ENCODE data around the gene ZNF213.
"Not testable (repeated sequence)": the region's sequence is repeated elsewhere in the genome, so short reads cannot be mapped to it uniquely, and the experiment has no call there.

Gene ZNF213

DNA sequence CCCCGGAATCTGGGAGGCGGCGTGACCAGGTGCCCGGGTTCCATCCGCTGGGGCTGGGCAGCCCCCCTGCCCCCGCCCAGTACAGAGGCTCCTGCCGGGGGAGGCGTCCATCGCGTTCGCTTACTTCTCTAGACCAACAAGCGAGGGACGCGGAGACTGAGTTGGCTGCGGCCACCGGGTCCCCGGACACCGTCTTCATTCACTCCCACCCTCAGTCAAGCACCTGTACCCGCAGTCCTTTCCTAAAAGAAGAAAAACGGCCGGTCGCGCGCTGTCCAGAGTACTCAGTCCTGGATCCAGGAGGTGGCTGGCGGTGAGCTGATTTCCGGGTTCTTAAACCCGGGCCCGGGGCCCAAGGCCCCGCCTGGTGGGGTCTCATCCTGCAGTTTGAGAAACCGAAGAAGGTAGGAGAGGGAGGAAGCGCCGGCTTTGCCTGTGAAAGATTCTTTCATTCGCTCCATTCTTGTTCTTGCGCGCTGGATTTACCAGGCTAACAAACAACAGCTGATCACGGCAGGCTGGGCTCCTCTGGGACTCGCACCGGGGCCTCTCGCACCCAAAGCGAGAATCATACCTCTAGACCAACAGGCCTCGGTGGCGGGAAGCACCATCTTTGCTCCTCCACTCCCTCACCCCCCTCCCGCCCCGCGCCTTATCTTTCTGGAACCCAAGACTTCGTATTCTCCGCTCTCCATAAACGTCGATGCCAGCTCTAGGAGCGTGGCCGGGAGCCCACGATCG, 35.8 kb downstream of the ZNF213 start:
- DNase-seq (ENCODE audit: low read depth), result no peak

DNA sequence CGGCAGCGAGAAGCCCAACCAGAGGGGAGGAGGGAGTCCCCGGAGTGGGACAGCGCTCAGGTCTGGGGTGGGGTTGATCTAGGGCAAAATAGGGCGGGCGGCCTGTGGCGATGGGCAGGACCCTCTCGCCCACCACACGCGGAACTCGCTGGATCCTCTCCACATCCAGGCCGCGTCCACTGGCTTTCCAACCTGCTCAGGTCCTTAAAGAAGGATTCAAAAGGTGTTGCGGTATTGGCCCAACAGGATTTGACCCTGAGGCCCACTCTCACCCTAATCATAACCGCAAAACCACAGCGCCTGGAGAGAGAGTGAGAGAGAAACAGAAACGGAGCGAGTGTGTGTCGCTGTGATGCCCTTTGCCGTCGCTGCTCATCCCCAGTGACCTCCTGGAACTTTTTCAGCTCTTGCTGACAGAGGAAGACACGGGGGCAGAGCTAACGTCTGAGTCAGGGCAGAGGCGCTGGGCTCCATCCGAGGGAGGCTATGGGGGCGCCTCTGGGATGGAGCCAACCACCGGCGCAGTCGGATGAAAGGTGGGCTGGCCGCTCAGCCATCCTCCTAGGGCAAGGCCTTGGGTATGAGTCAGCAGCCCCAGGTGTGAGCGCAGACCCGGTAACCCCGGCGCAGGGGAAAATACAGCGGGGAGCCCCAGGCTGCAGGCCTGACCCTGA, 36.5 kb downstream of the ZNF213 start:
- DNase-seq (ENCODE audit: low read depth), result peak; percentile 47

- DNase-seq (ENCODE audit: low read depth), result no peak
Measured at GRCh38 chr16:3171855-3172593, 37.2 kb downstream of the ZNF213 start.

DNA sequence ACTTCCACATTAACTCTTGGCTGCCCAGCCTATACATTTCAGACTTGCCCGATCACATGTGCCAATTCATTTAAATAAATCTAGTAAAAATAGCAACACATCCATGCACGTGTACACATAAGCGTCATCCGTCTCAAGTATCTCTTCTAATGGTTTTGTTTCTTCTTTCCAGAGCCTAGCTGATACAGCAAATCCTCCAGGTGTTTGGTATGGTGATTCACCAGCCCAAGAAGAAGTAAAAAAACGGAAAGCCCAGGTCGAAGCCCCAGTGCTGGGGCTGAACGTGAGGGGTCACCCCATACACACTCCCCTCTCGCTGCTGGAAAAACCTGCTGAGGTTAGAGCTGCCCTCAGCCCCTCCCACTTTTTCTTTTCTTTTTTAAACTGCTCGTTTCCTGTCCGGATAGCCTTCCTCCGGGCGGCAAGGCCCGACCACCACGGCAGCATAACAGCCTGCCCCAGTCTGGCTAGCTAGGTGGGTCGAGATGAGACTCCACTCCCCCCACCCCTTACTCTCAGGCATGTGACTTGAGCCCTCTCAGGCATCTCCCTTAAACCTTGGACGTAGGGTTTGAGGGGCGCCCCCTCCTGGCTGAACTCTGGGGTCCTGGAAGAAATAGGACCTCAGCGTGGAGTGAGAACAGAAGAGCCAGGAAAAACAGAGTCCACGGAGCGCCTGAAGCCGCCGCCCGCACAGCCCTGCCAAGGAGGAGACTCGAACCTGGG, 39.2 kb downstream of the ZNF213 start:
- DNase-seq (ENCODE audit: low read depth), result no peak

- no peak for DNase-seq (ENCODE audit: low read depth)
Measured at GRCh38 chr16:3174618-3175148, 39.9 kb downstream of the ZNF213 start.

DNA sequence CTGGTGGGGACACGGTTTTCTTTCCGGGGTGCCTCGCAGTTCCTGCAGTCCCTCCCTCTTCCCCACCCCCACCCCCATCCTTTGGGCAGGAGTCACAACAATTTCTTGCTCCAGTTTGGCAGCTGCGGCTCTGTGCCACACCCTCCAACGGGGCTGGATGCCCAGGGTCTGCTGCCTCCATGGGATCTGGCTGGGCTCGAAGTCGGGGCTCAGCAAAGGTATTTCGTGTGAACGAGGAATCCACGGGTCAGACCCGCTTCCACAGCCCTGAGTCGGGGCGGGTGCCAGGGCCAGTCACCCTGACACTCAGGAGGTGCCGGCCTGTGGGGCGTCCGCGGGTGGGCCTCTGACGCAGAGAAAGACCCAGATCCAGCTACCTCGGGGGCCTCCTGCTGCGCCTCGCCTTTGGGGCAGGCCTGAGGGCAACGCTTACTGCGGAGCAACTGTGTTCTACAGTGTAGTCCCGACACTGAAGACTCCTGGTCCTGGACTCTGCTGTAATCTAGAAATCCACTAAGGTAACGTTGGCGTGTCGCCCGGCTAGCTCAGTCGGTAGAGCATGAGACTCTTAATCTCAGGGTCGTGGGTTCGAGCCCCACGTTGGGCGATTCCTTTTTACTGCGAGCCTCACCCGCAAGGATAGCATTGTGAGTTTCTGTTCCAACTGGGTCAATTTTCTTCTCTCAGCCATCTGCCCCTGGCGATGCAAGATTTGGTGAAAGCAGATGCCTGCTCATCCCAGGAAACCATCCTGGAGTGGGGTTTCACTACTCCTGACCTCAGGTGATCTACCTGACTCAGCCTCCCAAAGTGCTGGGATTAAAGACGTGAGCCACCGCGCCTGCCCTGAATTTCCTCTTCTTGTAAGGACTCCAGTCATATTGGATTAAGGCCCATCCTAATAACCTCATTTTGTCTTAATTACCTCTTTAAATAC, 40.6 kb downstream of the ZNF213 start:
- DNase-seq (ENCODE audit: low read depth), result no peak

DNA sequence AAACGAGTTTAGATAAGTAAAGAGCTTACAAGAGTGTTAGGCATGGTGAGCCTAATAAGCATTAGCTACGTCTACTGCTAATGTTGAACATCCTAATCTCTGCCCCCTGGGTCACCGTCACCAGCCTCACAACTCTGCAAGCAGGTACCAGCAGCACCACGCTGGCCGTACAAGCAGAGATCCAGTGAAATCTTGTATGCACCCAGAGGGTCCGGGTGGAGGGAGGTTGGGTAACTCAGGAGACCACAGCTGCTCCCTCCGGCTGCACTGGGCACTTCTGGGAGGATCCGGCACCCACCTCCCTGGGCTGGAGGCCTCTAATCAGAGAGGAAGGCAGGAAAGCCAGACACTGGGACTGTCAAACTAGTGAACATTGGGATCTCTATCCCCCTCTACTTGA, 44.8 kb downstream of the ZNF213 start:
- no peak for DNase-seq (ENCODE audit: low read depth)

DNA sequence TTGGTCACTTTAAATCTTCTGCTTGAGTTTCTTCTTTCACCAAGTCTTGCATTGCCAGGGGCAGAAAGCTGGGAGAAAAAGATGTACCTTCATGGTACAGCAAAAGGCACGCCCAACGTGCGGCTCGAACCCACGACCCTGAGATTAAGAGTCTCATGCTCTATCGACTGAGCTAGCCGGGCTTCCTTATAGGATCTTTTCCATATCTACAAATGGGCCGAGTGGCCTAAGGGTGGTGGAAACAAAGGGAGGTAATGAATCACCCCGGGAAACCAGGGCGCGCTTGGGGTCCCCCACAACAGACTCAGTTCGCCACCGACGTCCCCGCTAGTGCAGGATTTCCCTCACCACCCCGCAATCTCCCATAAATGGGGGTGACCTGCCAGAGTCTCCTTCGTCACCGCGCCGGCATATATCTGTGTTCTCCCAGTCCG, 45.6 kb downstream of the ZNF213 start:
- no peak for DNase-seq (ENCODE audit: low read depth)

DNA sequence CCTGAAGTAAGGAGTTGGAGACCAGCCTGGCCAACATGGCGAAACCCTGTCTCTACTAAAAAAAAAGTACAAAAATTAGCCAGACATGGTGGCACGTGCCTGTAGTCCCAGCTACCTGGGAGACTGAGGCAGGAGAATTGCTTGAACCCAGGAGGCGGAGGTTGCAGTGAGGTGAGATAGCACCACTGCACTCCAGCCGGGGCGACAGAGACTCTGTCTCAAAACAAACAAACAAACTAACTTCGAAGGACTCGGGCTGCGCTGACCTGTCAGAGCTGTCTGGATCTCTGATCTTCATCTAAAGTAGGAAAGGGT, 47.4 kb downstream of the ZNF213 start:
- DNase-seq (ENCODE audit: low read depth), result not testable (repeated sequence)

DNA sequence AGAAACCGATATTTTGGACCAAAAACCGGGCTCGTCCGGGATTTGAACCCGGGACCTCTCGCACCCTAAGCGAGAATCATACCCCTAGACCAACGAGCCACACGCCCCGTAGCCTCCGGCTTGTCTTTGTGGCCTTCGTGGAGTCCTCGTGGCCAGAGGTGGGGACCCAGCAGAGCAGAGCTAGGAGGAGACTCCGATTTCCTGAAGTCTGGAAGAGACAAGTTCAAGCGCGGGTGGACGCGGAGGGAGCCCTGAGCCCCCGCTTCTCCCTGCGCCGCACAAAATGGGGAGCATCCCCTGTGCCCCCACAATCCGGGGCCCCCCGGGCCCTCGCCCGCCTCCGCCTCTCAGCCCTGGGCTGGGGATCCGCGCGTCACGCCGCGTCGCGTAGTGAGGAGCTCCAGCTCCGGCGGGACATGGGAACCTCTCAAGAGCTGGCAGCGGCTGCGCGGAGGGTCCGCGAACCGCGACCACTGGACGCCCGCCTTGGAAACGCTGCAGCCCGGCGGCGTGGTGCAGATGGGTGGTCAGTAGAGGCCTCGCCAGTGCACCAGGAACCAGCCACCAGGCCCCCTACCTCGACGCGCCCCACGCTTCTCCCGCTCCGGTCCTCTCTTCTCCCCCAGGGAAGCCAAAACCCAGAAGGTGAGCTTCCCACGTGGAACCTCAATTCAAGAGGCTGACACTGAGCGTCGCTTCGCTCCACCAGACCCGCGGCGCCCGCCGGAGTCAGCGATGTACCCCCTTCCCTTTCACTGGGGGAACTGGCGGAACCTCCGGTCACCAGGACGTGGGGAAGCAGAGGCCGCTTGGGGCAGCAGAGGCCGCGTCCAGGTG, 48.0 kb downstream of the ZNF213 start:
- DNase-seq (ENCODE audit: low read depth), result no peak

DNA sequence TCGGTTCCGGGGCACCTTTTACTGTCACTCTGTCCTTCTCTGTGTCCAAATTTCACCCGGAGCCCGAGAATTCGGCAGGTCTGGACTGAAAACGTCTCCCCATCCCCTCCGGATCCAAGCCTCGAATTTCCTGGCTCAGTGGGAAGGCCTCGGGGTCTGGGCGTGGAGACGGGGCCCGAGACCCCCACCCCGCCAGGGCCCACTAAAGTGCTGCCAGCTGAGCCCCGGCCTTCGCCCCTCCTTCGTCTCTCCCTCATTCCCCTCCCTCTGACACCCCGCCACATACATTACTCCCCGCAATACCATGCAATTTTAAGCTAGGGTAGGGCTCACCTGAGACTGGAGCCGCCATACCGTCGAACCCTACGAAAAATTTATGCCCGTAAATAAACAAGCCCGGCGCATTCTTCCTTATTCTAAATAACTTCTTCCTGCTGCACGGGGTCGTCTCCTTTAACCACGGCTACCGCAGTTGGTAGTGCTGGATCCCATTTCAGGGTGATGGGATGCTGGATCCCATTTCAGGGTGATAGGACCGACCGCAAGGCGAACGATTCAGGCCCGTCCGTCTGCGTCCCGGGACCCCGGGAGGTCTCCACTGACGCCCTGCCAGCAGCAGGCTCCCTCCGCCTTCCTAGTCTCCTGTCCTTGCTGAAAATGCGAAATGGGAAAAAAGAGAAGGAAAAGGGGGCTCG, 48.8 kb downstream of the ZNF213 start:
- DNase-seq (ENCODE audit: low read depth), result no peak

GRCh38 chr16:3186946-3187690, 52.3 kb downstream of the ZNF213 start:
- no peak for DNase-seq (ENCODE audit: low read depth)

DNA sequence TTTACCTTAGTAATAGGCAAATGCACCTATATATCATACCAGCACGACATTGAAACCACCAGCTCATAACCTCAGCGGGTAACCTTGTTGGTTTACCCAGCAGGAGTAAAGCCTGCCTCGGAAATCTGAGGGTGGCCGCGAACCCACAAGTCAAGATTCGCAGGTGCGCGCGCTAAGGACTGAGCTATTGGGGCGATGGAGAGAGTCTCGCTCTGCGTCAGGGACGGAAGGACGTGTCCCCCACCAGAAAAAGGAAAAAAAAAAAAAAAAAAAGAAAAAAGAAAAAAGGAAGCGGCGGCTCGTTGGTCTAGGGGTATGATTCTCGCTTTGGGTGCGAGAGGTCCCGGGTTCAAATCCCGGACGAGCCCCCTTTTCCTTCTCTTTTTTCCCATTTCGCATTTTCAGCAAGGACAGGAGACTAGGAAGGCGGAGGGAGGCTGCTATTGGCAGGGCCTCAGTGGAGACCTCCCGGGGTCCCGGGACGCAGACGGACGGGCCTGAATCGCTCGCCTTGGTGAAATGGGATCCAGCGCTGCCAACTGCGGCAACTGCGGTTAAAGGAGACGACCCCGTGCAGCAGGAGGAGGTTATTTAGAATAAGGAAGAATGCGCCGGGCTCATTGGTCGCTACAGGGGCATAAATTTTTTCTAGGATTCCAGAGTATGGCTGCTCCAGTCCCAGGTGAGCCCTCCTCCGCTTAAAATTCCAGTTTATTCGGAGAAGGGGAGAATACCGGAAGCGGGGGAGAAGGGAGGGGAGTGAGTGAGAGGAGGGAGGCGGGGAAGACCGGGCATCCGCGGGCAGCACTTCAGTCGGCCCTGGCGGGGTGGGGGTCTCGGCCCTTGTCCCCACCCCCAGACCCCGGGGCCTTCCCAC, 53.2 kb downstream of the ZNF213 start, which contains the start of gene OR1F1:
TSS of gene OR1F1 (plus strand) at position 407 of the 877 bp plus-strand sequence.
- no peak for DNase-seq (ENCODE audit: low read depth)

- DNase-seq (ENCODE audit: low read depth), result no peak
Measured at GRCh38 chr16:3188675-3188924, 53.8 kb downstream of the ZNF213 start.

DNA sequence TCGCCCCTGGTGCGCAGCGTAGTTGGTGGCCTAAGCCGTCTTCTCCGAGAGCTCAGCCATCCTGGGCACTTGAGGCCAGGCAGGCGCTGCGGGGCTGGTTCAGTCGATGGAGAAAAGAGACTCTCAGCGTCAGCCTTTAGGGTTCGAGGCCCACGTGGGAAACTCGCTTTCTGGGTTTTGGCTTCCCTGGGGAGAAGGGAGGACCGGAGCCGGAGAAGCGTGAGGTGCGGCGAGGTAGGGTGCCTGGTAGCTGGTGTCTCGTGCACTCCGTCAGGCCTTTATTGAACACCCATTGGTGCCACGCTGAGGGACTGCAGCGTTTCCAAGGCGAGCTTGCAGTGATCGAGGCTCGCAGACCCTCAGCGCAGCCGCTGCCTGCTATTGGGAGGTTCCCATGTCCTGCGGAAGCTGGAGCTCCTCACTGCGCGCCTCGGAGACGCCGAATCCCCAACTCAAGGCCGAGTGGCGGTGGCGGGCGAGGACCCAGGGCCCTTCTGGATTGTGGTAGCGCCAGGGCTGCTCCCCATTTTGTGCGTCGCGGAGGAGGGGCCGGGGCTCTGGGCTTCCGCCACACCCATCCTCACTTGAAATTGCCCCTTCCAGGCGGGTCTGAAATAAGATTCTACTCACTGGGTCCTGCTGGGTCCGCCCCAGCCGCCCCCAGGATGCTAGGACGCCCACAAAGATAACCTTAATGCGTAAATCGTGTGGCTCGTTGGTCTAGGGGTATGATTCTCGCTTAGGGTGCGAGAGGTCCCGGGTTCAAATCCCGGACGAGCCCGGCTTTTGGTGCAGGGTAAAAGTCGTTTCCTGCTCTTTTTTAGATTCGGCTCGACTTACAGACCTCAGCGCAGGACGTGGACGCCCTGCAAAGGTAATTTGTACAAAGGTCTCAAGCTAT, 54.3 kb downstream of the ZNF213 start:
- no peak for DNase-seq (ENCODE audit: low read depth)

GRCh38 chr16:3189869-3190268, 55.0 kb downstream of the ZNF213 start:
- DNase-seq (ENCODE audit: low read depth), result no peak

- DNase-seq (ENCODE audit: low read depth), result no peak
Measured at GRCh38 chr16:3190949-3191353, 56.1 kb downstream of the ZNF213 start.
